Psoas muscle (tissue), 8 donors: ENCODE results near the gene SH3GL1. TPM values are rescaled to one million over a fixed set of nuclear protein-coding genes. Genes with fewer than 3 reads are reported as not detected.

Experiments
- ATAC-seq, 4 donors: fragments of 200-7000 bp; cut with Tn5 transposase; one replicate each; pipeline ENCODE4 v1.9.1; 2020; ENCODE audit warnings: moderate library complexity in 3 of 4, mild to moderate bottlenecking in 2 of 4
- DNase-seq, 2 donors: peaks; one replicate each; pipeline ENCODE4 v3.0.0-alpha.2; 2020
- H3K27ac ChIP-seq: fragments of 200-600 bp; one replicate; pipeline ENCODE4 v1.8.0; 2022
- H3K27me3 ChIP-seq, 3 donors: fragments of 200-600 bp in 1 of 3; one replicate each; pipeline versions ENCODE4 v1.6.1 to v1.8.0; 2013 to 2022; ENCODE audit warnings: low read length in 2 of 3, mild to moderate bottlenecking in 2 of 3, moderate library complexity in 1 of 3; ENCODE audit not compliant: insufficient read depth in 3 of 3
- H3K36me3 ChIP-seq, 2 donors: fragments of 200-600 bp in 1 of 2; one replicate each; pipeline versions ENCODE4 v1.6.1 to v1.8.0; 2013 to 2022; ENCODE audit warnings: low read depth in 1 of 2, mild to moderate bottlenecking in 1 of 2, moderate library complexity in 1 of 2; ENCODE audit not compliant: insufficient read depth in 1 of 2
- H3K4me1 ChIP-seq: fragments of 200-600 bp; one replicate; pipeline ENCODE4 v1.8.0; 2022
- H3K4me3 ChIP-seq: fragments of 200-600 bp; one replicate; pipeline ENCODE4 v1.8.0; 2022; ENCODE audit warnings: mild to moderate bottlenecking
- H3K9me3 ChIP-seq: fragments of 200-600 bp; one replicate; pipeline ENCODE4 v1.8.0; 2022
- whole genome bisulfite sequencing, 3 donors: extraction: QIAGEN DNeasy Blood & Tissue Kit; methylation state at CpG; one replicate each; pipeline versions ENCODE4 v1.1.6 to v1.1.7; 2013; 5-methylcytosine and 5-hydroxymethylcytosine counted together
- intact Hi-C, 2 donors: fragments of 100-400 bp; cut with DNase I; formaldehyde crosslinking; loops; one replicate each; pipeline versions ENCODE4 v1.11.0 to v1.14.2; 2022
- polyA plus RNA-seq, 3 donors: library from polyadenylated mRNA; stranded (reverse); fragments of 200-250 nt; gene quantifications; one replicate each; pipeline ENCODE4 v1.2.3, GENCODE V29; 2013
- total RNA-seq, 4 donors: library from RNA; stranded (reverse); fragmentation: NEBNext Ultra II Directional in 2 of 4; extraction: Animal tissue kit (Norgen Biotek cat#: 25700) in 2 of 4; gene quantifications; one replicate each; pipeline versions ENCODE4 v1.2.1 to v1.2.4, GENCODE V29; 2021 to 2023
- TF ChIP-seq, protein P1 (sequence below): fragments of 200-600 bp; IDR thresholded peaks from one replicate; pipeline ENCODE4 v1.8.0; 2022; ENCODE audit warnings: antibody characterized with exemption
- donor health status: healthy with polysubstance abuse.
- donor health status: DM: no; HTN: no; CAD: no; lungs with moderate emphysema.
- donor health status: Bipolar disorder and iron deficiency.
- donor health status: healthy.
- donor health status: DM: yes; HTN: yes; CAD: no.
- donor health status: DM: no; HTN: no; CAD: no.
- donor health status: DM: no; HTN: no; CAD: no.
- donor health status: DM: yes; HTN: yes; CAD: no.

The SH3GL1 gene
- total and polyA plus RNA-seq, 7 donors, result 16.0 to 85.6 (median 23.3) TPM

DNA sequence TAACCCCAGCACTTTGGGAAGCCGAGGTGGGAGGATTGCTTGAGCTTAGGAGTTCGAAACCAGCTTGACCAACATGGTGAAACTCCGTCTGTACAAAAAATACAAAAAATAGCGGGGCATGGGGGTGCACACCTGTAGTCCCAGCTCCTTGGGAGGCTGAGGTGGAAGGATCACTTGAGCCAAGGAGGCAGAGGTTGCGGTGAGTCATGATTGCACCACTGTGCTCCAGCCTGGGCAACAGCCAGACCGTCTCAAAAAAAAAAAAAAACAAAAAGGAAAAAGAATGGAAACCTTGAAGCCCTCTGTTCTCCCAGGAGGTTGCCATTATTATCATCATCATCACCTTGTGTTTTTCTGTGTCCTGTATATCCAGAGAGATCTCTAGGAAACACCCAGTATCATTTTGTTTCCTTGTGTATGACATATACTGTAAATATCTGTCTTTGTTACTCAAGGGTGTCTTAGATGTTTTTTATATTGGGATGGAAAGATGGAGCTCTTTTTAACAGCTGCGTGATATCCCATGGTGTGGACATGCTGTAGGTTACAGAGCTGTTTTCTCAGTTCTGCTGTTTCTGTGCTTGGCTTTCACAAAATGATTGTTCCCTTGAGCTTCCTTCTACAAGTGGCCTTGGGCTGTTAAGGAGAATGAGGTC lies 13.9 kb upstream of the SH3GL1 start:
- DNase-seq (no peak), ATAC-seq (no peak)
- TF ChIP-seq, protein P1, sequence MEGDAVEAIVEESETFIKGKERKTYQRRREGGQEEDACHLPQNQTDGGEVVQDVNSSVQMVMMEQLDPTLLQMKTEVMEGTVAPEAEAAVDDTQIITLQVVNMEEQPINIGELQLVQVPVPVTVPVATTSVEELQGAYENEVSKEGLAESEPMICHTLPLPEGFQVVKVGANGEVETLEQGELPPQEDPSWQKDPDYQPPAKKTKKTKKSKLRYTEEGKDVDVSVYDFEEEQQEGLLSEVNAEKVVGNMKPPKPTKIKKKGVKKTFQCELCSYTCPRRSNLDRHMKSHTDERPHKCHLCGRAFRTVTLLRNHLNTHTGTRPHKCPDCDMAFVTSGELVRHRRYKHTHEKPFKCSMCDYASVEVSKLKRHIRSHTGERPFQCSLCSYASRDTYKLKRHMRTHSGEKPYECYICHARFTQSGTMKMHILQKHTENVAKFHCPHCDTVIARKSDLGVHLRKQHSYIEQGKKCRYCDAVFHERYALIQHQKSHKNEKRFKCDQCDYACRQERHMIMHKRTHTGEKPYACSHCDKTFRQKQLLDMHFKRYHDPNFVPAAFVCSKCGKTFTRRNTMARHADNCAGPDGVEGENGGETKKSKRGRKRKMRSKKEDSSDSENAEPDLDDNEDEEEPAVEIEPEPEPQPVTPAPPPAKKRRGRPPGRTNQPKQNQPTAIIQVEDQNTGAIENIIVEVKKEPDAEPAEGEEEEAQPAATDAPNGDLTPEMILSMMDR, result no peak
- Histone ChIP-seq H3K36me3 (peaks cover 0 to 27% of the 10 kb centered on the region in 2 donors), H3K4me3 (no peak overlapping the region), H3K9me3 (no peaks in the 10 kb centered on the region), H3K27me3 (no peaks in the 10 kb centered on the region), H3K27ac (no peak overlapping the region), H3K4me1 (peaks cover 10% of the 10 kb centered on the region)
- intact Hi-C loops, result loop anchor here in 1 of 2 donors (10.0 kb wide), 1 partner anchor 139 kb away; the partner anchor contains the start of gene SHD
- 93 to 96% (median 96%) methylated on average over 7 of the region's 7 CpGs for WGBS, 3 donors

DNA sequence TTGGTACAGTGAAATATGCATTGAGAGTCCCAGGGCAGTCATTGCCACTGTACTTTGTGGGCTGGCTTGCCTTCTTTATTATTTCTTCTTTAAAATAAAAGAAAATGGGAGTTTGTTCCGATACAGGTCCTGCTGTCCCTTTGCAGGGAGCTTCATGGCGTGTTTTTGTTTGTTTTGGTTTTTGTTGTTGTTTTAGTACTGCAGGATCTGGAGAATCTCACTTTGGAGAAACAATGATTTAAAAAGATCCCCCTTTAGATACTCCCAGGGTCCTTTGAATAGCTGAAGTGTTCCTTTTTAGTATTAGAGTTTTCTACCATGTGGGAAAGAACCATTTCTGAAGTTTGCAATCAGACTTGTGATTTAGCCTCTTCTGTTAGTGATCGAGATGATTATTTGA lies 13.2 kb upstream of the SH3GL1 start:
- H3K36me3 ChIP-seq, result peaks cover 0 to 31% of the 10 kb centered on the region in 2 donors
- no peaks in the 10 kb centered on the region for H3K27me3 ChIP-seq
- no peak for DNase-seq
- no peaks in the 10 kb centered on the region for H3K9me3 ChIP-seq
- peaks cover 10% of the 10 kb centered on the region for H3K4me1 ChIP-seq
- H3K4me3 ChIP-seq, result no peak overlapping the region
- intact Hi-C loops, result loop anchor here in 1 of 2 donors (10.0 kb wide), 1 partner anchor 139 kb away; the partner anchor contains the start of gene SHD
- 97 to 99% (median 98%) methylated on average over 3 of the region's 3 CpGs for WGBS, 3 donors
- TF ChIP-seq, protein P1, result no peak
- H3K27ac ChIP-seq, result no peak overlapping the region
- no peak for ATAC-seq

DNA sequence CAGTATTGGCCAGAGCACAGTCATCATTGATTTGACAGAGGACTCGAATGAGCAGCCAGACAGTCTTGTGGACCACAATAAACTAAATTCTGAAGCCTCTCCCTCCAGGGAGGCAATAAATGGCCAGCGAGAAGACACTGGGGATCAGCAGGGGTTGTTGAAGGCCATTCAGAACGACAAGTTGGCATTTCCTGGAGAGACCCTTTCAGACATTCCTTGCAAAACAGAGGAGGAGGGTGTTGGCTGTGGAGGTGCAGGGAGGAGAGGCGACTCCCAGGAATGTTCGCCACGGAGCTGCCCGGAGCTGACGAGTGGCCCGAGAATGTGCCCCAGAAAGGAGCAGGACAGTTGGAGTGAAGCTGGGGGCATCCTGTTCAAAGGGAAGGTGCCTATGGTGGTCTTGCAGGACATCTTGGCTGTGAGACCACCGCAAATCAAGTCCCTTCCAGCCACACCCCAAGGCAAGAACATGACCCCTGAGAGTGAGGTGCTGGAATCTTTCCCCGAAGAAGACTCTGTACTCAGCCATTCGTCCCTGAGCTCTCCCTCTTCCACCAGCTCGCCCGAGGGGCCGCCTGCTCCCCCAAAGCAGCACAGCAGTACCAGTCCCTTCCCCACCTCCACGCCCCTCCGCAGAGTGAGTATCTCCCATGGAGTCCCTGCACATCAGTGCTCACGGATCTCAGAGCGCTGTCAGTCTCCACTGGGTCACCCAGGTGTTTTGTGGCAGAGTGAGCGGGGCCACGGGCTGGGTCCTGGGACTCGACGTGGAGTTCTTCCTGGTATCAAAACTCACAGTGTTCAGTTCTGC lies 9.0 kb upstream of the SH3GL1 start:
- intact Hi-C loops, result loop anchor here in 1 of 2 donors (5.0 kb wide), 1 partner anchor 228 kb away; the partner anchor contains the start of gene TNFAIP8L1
- WGBS, 3 donors, result 91 to 93% (median 91%) methylated on average over 23 of the region's 23 CpGs
- no peaks in the 10 kb centered on the region for H3K4me1 ChIP-seq
- H3K27me3 ChIP-seq, result no peaks in the 10 kb centered on the region
- ATAC-seq (no peak), DNase-seq (no peak)
- H3K27ac ChIP-seq, result no peak overlapping the region
- peaks cover 0 to 30% of the 10 kb centered on the region in 2 donors for H3K36me3 ChIP-seq
- no peak overlapping the region for H3K4me3 ChIP-seq
- no peaks in the 10 kb centered on the region for H3K9me3 ChIP-seq
- TF ChIP-seq, protein P1, result no peak

DNA sequence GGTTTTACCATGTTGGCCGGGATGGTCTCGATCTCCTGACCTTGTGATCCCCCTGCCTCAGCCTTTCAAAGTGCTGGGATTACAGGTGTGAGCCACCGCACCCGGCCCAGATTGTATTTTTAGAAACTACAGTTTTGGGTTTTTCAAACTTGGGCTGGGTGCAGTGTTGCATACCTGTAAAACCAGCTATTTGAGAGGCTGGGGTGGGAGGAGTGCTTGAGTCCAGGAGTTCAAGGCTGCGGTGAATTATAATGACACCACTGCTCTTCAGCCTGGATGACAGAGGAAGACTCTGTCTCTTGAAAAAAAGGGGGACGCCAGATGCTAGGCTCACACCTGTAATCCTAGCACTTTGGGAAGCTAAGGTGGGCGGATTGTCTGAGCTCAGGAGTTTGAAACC lies 6.3 kb upstream of the SH3GL1 start:
- Histone ChIP-seq H3K27ac (no peak overlapping the region), H3K27me3 (no peaks in the 10 kb centered on the region), H3K4me1 (peaks cover 12% of the 10 kb centered on the region), H3K36me3 (peaks cover 0 to 19% of the 10 kb centered on the region in 2 donors), H3K9me3 (no peaks in the 10 kb centered on the region), H3K4me3 (no peak overlapping the region)
- WGBS, 3 donors, result 93 to 97% (median 96%) methylated on average over 7 of the region's 7 CpGs
- intact Hi-C loops, result loop anchor here in 1 of 2 donors (5.0 kb wide), 1 partner anchor 231 kb away; the partner anchor contains the start of gene TNFAIP8L1
- ATAC-seq (no peak), DNase-seq (no peak)
- TF ChIP-seq, protein P1, result no peak
